Endodermal cell (in vitro differentiated cells): Measurements from ENCODE around the gene C1orf174. TPM values are rescaled to one million over a fixed set of nuclear protein-coding genes. Genes with fewer than 3 reads are reported as not detected.

ENCODE experiments used
- DNase-seq: peaks from one replicate; pipeline ENCODE4 v3.0.0-alpha.2; 2017
- H3K27ac ChIP-seq: 2 replicates; pipeline ENCODE4 v1.5.1; 2013; ENCODE audit warnings: mild to moderate bottlenecking, low read depth, low read length, moderate library complexity
- H3K27me3 ChIP-seq: 2 replicates; pipeline ENCODE4 v1.6.1; 2013; ENCODE audit warnings: mild to moderate bottlenecking, low read length, moderate library complexity; ENCODE audit not compliant: insufficient read depth, control insufficient read depth, poor library complexity, severe bottlenecking
- H3K36me3 ChIP-seq: 2 replicates; pipeline ENCODE4 v1.7.0; 2013; ENCODE audit warnings: mild to moderate bottlenecking, low read length, moderate library complexity; ENCODE audit not compliant: control insufficient read depth, insufficient read depth
- H3K4me1 ChIP-seq: one replicate; pipeline ENCODE4 v1.7.0; 2013; ENCODE audit warnings: low read length; ENCODE audit not compliant: control insufficient read depth, insufficient read depth
- H3K4me3 ChIP-seq: 2 replicates; pipeline ENCODE4 v1.5.1; 2013; ENCODE audit warnings: mild to moderate bottlenecking, low read length, moderate library complexity
- H3K9ac ChIP-seq: 2 replicates; pipeline ENCODE4 v1.6.1; 2013; ENCODE audit warnings: mild to moderate bottlenecking, low read length, moderate library complexity; ENCODE audit not compliant: poor library complexity, severe bottlenecking; ENCODE audit errors: extremely low read depth
- H3K9me3 ChIP-seq: 2 replicates; pipeline ENCODE4 v1.6.1; 2013; ENCODE audit warnings: mild to moderate bottlenecking, low read length, moderate library complexity; ENCODE audit not compliant: control insufficient read depth
- H3K27ac Mint-ChIP-seq: 2 replicates; pipeline ENCODE4 v1.8.0; 2020; ENCODE audit warnings: mixed read lengths
- H3K27me3 Mint-ChIP-seq: 2 replicates; pipeline ENCODE4 v1.8.0; 2021; ENCODE audit warnings: mild to moderate bottlenecking, mixed read lengths; ENCODE audit not compliant: insufficient read depth
- H3K36me3 Mint-ChIP-seq: 2 replicates; pipeline ENCODE4 v1.8.0; 2020; ENCODE audit warnings: low read depth, mixed read lengths
- H3K4me1 Mint-ChIP-seq: 2 replicates; pipeline ENCODE4 v1.8.0; 2020; ENCODE audit warnings: mixed read lengths
- H3K4me3 Mint-ChIP-seq: 2 replicates; pipeline ENCODE4 v1.8.0; 2020; ENCODE audit warnings: mild to moderate bottlenecking, moderate library complexity, mixed read lengths
- H3K9me3 Mint-ChIP-seq: 2 replicates; pipeline ENCODE4 v1.8.0; 2020; ENCODE audit warnings: mild to moderate bottlenecking, mixed read lengths
- CTCF ChIP-seq: fragments of 200-600 bp; sonication (generic); conservative IDR thresholded peaks from 2 replicates; pipeline ENCODE4 v1.5.0; 2021; ENCODE audit warnings: antibody characterized with exemption, mild to moderate bottlenecking
- WGBS, 2 experiments: methylation state at CpG; one replicate each; pipeline versions ENCODE4 v1.1.5 to v1.1.7; 2013; ENCODE audit warnings: missing lambda C conversion rate in 2 of 2, mixed read lengths in 1 of 2; ENCODE audit not compliant: insufficient coverage in 1 of 2, insufficient read length in 1 of 2; 5-methylcytosine and 5-hydroxymethylcytosine counted together
- total RNA-seq, 2 donors: library from RNA; stranded (reverse); fragmentation: NEBNext Ultra II Directional in 1 of 2; extraction: Animal tissue kit (Norgen Biotek cat#: 25700) in 1 of 2; gene quantifications; 2 replicates in 1 of 2; 3 replicates in 1 of 2; pipeline ENCODE4 v1.2.1, GENCODE V29; 2021

The C1orf174 gene
- total RNA-seq, 2 donors from 2014 or later: 28.4 to 38.4 TPM

- Histone ChIP-seq H3K9ac (no peak overlapping the region), H3K9me3 (no peaks in the 10 kb centered on the region), H3K4me1 (no peaks in the 10 kb centered on the region), H3K27ac (no peak overlapping the region), H3K4me3 (no peak overlapping the region), H3K27me3 (no peaks in the 10 kb centered on the region), H3K36me3 (no peaks in the 10 kb centered on the region)
- peaks cover 5% of the 10 kb centered on the region for H3K27me3 Mint-ChIP-seq
- no peaks in the 10 kb centered on the region for H3K36me3 Mint-ChIP-seq
- peaks cover 5% of the 10 kb centered on the region for H3K9me3 Mint-ChIP-seq
- no peaks in the 10 kb centered on the region for H3K4me1 Mint-ChIP-seq
- no peak for TF ChIP-seq CTCF
- no peak overlapping the region for H3K27ac Mint-ChIP-seq
- 90 to 92% methylated on average over 23 to 29 of the region's 29 CpGs for WGBS, 2 experiments
- DNase-seq: no peak
- no peak overlapping the region for H3K4me3 Mint-ChIP-seq
These were observed 43.9 kb upstream of the C1orf174 start for GRCh38 chr1:3943806-3944577.

GRCh38 chr1:3943123-3943431 is 43.0 kb upstream of the C1orf174 start:
- Histone ChIP-seq H3K9me3 (no peaks in the 10 kb centered on the region), H3K36me3 (no peaks in the 10 kb centered on the region), H3K27ac (no peak overlapping the region), H3K9ac (no peak overlapping the region), H3K27me3 (no peaks in the 10 kb centered on the region), H3K4me3 (no peak overlapping the region), H3K4me1 (no peaks in the 10 kb centered on the region)
- Mint-ChIP-seq H3K4me3 (no peak overlapping the region), H3K27me3 (peaks cover 8% of the 10 kb centered on the region), H3K36me3 (no peaks in the 10 kb centered on the region), H3K4me1 (no peaks in the 10 kb centered on the region), H3K27ac (no peak overlapping the region), H3K9me3 (peaks cover 9% of the 10 kb centered on the region)
- TF ChIP-seq CTCF: no peak
- no peak for DNase-seq
- WGBS, 2 experiments: 96 to 100% methylated on average over 5 to 11 of the region's 11 CpGs

- Mint-ChIP-seq H3K27me3 (peaks cover 8% of the 10 kb centered on the region), H3K4me1 (no peaks in the 10 kb centered on the region), H3K27ac (no peak overlapping the region), H3K9me3 (peaks cover 14% of the 10 kb centered on the region), H3K4me3 (no peak overlapping the region), H3K36me3 (no peaks in the 10 kb centered on the region)
- Histone ChIP-seq H3K36me3 (no peaks in the 10 kb centered on the region), H3K9me3 (no peaks in the 10 kb centered on the region), H3K4me3 (no peak overlapping the region), H3K27me3 (no peaks in the 10 kb centered on the region), H3K4me1 (no peaks in the 10 kb centered on the region), H3K9ac (no peak overlapping the region), H3K27ac (no peak overlapping the region)
- no peak for DNase-seq
- TF ChIP-seq CTCF: no peak
- WGBS, 2 experiments: 92 to 93% methylated on average over 14 to 17 of the region's 17 CpGs
These were observed 42.5 kb upstream of the C1orf174 start for GRCh38 chr1:3942416-3943122.
